Fibroblast of skin of abdomen (primary cell): ENCODE results near the gene NEO1. TPM values are rescaled to one million over a fixed set of nuclear protein-coding genes. Genes with fewer than 3 reads are reported as not detected.

Experiments
- DNase-seq: peaks from one replicate; pipeline ENCODE4 v3.0.0-alpha.2; 2013
- polyA plus RNA-seq, 2 experiments: library from polyadenylated mRNA; unstranded; fragments of 120-200 nt; gene quantifications; one replicate each; pipeline ENCODE4 v1.2.1, GENCODE V29; 2013; ENCODE audit not compliant: insufficient read length in 2 of 2

The NEO1 gene
- polyA plus RNA-seq (2013, experiment 1 of 2; ENCODE audit: insufficient read length), result 36.5 TPM
- polyA plus RNA-seq (2013, experiment 2 of 2; ENCODE audit: insufficient read length), result 36.5 TPM

DNA sequence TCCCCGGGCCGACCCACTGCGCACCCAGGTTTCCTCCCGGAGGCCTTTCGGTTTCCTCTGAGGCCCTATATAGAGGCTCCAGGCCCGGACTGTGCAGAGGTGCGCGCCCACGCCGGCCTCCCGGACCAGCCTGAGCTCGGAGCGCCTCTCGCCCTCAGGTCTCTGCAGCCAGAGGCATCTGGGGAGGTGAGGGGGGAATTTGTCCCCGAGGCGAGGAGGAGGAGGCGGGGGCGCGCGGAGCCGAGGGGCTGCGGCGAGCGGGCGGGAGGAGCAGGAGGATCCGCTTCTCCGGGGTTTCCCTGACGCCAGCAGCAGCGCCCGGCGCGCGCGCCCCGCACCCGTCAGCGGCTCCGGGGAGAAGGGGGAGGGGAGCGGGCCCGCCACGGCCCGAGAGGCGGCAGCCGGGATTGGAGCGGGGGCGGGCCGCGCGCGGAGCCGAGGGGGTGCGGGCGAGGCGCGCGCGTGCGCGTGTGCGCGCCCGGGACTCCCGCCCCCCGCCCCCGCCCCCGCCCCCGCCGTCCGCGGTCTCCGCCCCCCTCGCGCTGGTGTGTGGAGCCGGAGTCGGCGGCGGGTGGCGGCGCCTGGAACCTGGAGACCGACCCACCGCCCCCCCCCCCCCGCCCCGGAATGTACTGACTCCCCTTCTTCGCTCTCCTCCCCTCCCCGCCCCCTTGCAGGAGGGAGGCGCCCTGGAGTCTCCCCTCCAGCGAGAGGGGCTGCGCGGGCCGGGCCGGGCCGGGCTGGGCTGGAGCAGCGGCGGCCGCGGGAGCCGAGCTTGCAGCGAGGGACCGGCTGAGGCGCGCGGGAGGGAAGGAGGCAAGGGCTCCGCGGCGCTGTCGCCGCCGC is at the start of gene NEO1:
TSS of gene NEO1 (plus strand) at position 657 of the 846 bp plus-strand sequence. CDS start 213 bp downstream, outside the sequence.
- DNase-seq, result peak; percentile 86

DNA sequence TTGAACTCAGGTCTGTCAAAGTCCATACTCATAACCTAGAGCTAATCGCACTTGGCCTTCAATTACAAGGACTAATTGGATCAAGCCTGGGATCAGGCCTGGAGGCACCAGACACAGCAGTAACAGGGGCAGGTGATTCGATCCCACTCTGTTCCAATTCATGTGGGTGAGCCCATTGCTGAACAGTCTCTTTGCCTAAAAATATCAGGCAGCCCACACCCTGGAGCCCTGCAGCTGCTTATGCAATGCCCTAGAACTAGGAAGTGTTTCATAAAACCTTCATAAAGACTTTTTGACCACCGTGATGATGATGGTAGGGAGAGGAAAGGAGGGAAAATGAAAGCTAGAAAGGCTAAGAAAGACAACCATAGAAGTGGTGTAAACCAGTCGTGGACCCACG is 47.8 kb upstream of the NEO1 start:
- no peak for DNase-seq

GRCh38 chr15:73005032-73005431 is 47.2 kb upstream of the NEO1 start:
- no peak for DNase-seq

DNA sequence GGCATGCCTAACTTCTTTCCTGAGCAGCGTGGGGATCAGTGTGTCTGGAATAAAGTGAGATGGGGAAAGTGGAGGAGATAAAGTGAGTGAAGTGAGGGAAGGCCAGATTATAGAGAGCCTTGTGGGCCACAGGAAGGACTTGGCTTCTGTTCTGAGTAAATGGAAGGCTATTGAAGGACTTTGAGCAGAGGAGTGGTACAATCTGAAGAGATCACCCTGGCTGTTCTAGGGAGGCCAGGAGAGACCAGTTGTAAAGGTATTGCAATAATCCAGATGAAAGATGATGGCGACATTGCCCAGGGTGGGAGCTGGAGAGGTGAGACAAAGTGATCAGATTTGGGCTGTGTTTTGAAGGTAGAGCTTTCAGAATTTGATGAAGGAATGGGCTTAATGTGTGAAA is 46.8 kb upstream of the NEO1 start:
- DNase-seq, result no peak

- no peak for DNase-seq
These were observed 45.7 kb upstream of the NEO1 start for GRCh38 chr15:73006523-73006922.

DNA sequence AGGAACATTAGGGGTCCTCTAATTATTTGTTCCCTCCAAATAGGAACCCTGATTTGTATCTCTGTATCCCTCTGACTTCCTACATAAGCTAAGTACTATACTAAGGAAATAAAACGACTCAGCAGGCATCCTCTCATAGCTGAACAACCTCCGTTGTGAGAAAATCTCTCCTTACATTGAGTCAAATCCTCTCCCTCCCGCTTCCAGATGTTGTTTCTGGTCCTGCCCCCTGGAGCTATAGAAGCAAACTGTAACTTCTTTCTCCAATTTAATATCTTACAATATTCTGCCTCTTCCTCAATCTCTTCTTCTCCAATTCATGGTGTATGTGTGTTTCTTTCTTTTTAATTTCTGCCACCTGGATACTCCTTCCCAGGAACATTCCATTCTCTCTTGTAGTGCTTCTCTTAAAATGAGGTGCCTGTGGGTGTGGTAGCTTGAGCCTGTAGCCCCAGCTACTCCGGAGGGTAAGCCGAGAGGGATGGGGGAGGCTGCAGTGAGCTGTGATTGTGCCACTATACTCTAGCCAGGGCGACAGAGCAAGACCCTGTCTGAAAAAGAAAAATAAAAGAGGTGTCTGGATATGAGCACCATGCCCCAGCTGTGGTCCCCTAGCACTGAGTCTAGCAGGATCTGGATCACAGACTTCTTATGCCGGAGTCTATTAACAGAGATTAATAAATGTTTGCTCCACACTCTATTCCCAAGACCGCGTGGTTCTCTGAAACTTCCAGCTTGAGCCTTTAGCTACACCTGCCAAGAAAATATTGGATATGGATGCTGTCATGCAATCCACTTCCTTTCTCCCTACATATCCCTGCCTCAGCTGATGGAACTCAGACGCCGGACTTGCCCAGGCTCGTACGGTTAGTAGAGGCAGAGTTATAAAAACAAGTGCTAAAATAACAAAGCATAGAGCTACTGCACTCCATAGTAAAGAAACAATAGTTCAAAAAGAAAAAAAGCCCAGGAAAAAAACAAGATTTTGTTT is 42.9 kb upstream of the NEO1 start:
- no peak for DNase-seq

GRCh38 chr15:73010154-73011152 is 41.8 kb upstream of the NEO1 start:
- peak; percentile 28 for DNase-seq

- DNase-seq, result no peak
These were observed 37.4 kb upstream of the NEO1 start for GRCh38 chr15:73014904-73015303.

DNA sequence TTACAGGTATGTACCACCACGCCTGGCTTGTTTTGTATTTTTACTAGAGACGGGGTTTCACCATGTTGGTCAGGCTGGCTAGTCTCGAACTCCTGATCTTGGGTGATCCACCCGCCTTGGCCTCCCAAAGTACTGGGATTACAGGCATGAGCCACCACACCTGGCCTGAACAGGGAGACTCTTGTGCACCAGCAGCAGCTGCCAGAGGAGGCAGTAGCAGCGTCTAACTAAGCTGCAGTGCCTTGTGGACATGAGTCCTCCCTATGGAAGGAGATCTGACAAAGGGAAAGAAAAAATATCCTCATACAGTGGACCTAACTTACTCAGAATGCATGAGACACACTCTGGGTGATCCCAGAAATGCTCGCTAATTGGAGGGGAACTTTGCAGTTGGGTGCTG is 36.8 kb upstream of the NEO1 start:
- no peak for DNase-seq

- no peak for DNase-seq
These were observed 34.3 kb upstream of the NEO1 start for GRCh38 chr15:73017987-73018386.

GRCh38 chr15:73019154-73019553 is 33.1 kb upstream of the NEO1 start:
- DNase-seq, result no peak

DNA sequence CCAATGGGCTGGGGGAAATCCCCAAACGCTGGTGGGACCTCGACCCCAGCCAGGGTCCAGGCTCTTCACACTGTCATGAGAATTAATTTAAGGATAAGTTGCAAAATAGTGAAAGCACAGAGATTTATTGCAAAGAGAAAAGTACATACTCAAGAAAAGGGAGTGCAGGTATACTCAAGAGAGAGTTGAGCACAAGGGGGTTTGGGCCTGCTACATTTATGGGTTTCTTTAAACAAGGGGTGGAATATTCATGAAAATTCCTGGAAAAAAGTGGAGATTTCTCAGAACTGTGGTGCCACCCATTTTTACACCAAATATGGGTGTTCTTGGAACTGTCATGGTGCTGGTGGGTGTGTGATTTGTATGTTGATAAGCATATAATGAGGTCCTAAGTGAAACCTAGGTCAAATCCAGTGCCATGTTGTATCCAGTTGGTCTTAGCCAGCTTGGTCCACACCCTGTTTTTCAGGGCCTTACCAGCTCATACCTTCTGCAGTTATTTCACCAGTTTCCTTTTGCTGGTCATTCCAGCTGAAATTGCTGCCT is 32.6 kb upstream of the NEO1 start:
- DNase-seq, result no peak

DNA sequence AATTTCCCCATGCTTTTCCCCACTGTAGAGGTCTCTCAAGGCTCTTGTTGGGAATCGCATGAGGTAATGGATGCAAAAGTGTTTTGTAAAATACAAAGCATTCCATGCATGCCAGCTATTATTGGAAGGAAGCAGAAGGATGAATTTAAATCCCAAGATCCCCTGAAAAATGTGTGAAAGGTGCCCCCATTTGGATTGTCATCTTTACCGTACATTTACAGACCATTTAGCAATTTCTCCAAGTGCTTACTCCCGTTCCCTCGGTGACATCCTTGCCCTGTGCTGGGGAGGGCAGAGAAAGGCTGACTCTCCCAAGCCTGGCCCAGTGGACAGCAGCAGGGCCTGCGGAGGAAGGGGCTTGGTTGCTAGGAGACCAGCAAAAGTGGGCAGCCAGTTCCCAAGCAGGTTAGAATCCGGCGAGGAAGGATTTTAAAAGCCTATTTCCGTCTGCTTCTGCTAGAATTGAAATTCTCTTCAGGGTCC is 31.1 kb upstream of the NEO1 start:
- no peak for DNase-seq

DNA sequence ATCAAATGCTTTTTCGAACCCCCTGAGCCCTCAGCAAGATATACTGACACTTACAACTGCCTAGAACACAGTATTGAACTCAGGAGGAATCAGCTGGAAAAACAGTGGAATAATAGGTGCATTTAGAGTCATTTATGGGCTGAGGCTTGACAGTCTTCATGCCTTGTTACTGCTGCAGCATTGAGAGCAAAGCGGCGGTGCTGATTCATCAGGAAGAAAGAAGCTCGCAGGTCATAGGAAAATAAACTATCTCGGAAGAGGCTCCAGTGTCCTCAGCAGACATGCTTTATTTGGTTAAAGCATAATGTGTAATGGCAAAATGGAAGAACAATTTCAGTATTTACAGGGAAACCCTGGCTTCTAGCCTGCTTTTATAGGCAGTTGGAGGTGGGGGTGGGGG is 30.1 kb upstream of the NEO1 start:
- DNase-seq, result no peak

- no peak for DNase-seq
These were observed 29.2 kb upstream of the NEO1 start for GRCh38 chr15:73023071-73023470.

- DNase-seq, result no peak
These were observed 28.1 kb upstream of the NEO1 start for GRCh38 chr15:73024168-73024567.

- DNase-seq, result no peak
These were observed 25.7 kb upstream of the NEO1 start for GRCh38 chr15:73026511-73027054.

DNA sequence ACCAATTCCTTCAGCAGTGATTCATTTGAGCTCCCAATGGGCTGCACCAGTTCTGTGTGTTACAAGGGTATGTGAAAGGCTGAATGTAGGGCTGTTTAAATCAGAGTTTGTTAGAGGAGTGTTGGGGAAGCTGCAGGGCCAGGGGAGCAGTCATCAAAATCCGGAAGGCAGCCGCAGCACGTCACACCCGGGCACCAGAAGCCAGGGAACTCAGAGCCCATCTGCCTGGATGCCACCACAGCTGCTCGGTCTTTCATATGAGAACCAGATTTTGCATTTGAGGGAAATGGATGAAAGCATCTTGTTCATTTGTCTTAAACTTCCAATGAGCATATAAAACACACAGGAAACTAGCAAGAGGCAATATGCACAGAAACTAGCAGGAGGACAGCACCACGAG is 24.2 kb upstream of the NEO1 start:
- DNase-seq, result no peak

- DNase-seq, result no peak
These were observed 23.3 kb upstream of the NEO1 start for GRCh38 chr15:73028831-73029451.

GRCh38 chr15:73030122-73030679 is 22.1 kb upstream of the NEO1 start:
- DNase-seq, result no peak
